Thymus (tissue), 11 donors: ENCODE data around the gene IGSF21. TPM values are rescaled to one million over a fixed set of nuclear protein-coding genes. Genes with fewer than 3 reads are reported as not detected.

ENCODE experiments used
- DNase-seq, 9 donors: peaks; one replicate each; pipeline ENCODE4 v3.0.0-alpha.2; 2013; ENCODE audit warnings: low spot score in 9 of 9, low read depth in 6 of 9, missing footprints in 1 of 9
- H3K27ac ChIP-seq, 2 donors: one replicate each; pipeline ENCODE4 v1.5.1; 2013; ENCODE audit warnings: control low read depth in 1 of 2, low read depth in 1 of 2, low read length in 1 of 2, mild to moderate bottlenecking in 1 of 2, moderate library complexity in 1 of 2
- H3K27me3 ChIP-seq, 2 donors: one replicate each; pipeline ENCODE4 v1.5.1; 2013; ENCODE audit warnings: low read length in 1 of 2; ENCODE audit not compliant: control insufficient read depth in 2 of 2, insufficient read depth in 1 of 2
- H3K36me3 ChIP-seq, 2 donors: one replicate each; pipeline ENCODE4 v1.5.1; 2013; ENCODE audit warnings: low read length in 1 of 2, mild to moderate bottlenecking in 1 of 2, moderate library complexity in 1 of 2; ENCODE audit not compliant: control insufficient read depth in 2 of 2, insufficient read depth in 2 of 2
- H3K4me1 ChIP-seq, 2 donors: one replicate each; pipeline ENCODE4 v1.5.1; 2013; ENCODE audit warnings: low read length in 2 of 2; ENCODE audit not compliant: control insufficient read depth in 2 of 2, insufficient read depth in 2 of 2
- H3K4me3 ChIP-seq, 2 donors: one replicate each; pipeline ENCODE4 v1.5.1; 2013; ENCODE audit warnings: low read length in 2 of 2, control low read depth in 1 of 2, mild to moderate bottlenecking in 1 of 2
- H3K9me3 ChIP-seq, 2 donors: one replicate each; pipeline ENCODE4 v1.5.1; 2013; ENCODE audit warnings: low read length in 1 of 2, mild to moderate bottlenecking in 1 of 2; ENCODE audit not compliant: control insufficient read depth in 2 of 2, insufficient read depth in 1 of 2
- WGBS: extraction: QIAGEN DNeasy Blood & Tissue Kit; methylation state at CpG from one replicate; pipeline ENCODE4 v1.1.7; 2013; 5-methylcytosine and 5-hydroxymethylcytosine counted together
- polyA plus RNA-seq: library from polyadenylated mRNA; stranded (reverse); fragments of 200-250 nt; gene quantifications from one replicate; pipeline ENCODE4 v1.2.3, GENCODE V29; 2013
- total RNA-seq: library from RNA; stranded (reverse); fragments of 120-200 nt; gene quantifications from one replicate; pipeline ENCODE4 v1.2.4, GENCODE V29; 2013
- donor health status: healthy.

The IGSF21 gene
- total and polyA plus RNA-seq, 2 donors = 0.85 to 2.1 TPM

- no peak for DNase-seq
- WGBS = 90% methylated on average over 6 of the region's 6 CpGs
- H3K27ac ChIP-seq = no peak overlapping the region
- H3K4me1 ChIP-seq = no peaks in the 10 kb centered on the region
- no peak overlapping the region for H3K4me3 ChIP-seq
- no peaks in the 10 kb centered on the region for H3K9me3 ChIP-seq
- no peaks in the 10 kb centered on the region for H3K27me3 ChIP-seq
- no peaks in the 10 kb centered on the region for H3K36me3 ChIP-seq
Measured at GRCh38 chr1:18134324-18135046, 26.9 kb downstream of the IGSF21 start.

DNA sequence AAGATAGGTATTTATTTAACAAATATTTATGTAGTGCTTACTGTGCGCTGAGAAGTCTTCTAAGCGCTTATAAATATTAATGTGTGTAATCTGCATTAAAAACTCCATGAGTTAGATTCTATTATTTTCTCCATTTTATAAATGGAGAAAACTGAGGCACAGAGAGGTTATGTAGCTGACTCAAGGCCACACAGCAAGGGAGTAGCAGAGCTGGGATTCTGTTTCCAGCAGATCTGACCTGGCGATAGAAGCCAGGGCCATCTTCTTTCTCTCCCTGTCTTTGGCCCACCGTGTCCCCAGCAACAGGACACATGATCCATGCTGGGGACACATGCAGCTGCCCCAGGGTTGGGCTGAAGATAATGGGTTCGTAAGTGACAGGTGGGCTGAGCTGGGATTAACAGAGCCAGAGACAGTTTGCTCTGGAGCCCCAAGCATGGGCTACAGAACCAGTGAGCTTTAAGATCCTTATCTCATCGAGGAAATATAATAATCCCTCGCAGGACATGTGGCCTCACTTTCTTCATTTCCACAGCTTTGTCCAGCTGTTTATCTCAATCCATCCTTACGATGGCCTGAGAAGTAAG lies 30.3 kb downstream of the IGSF21 start:
- Histone ChIP-seq H3K9me3 (peaks cover 0 to 1% of the 10 kb centered on the region in 2 donors), H3K27me3 (no peaks in the 10 kb centered on the region), H3K4me1 (no peaks in the 10 kb centered on the region), H3K27ac (no peak overlapping the region), H3K4me3 (no peak overlapping the region), H3K36me3 (no peaks in the 10 kb centered on the region)
- DNase-seq = no peak
- 77% methylated on average over 8 of the region's 8 CpGs for WGBS

- 71% methylated on average over 14 of the region's 14 CpGs for WGBS
- no peaks in the 10 kb centered on the region for H3K27me3 ChIP-seq
- no peak for DNase-seq
Measured at GRCh38 chr1:18139198-18139981, 31.8 kb downstream of the IGSF21 start.

GRCh38 chr1:18140411-18140810 lies 32.8 kb downstream of the IGSF21 start:
- H3K36me3 ChIP-seq = no peaks in the 10 kb centered on the region
- H3K27me3 ChIP-seq = no peaks in the 10 kb centered on the region

More at GRCh38 chr1:18139198-18139981, 31.8 kb downstream of the IGSF21 start:
- Histone ChIP-seq H3K36me3 (no peaks in the 10 kb centered on the region), H3K4me3 (no peak overlapping the region), H3K4me1 (no peaks in the 10 kb centered on the region), H3K9me3 (peaks cover 0 to 1% of the 10 kb centered on the region in 2 donors), H3K27ac (no peak overlapping the region)

GRCh38 chr1:18141661-18142060 lies 34.1 kb downstream of the IGSF21 start:
- H3K36me3 ChIP-seq = no peaks in the 10 kb centered on the region
- no peaks in the 10 kb centered on the region for H3K4me1 ChIP-seq
- WGBS = 93% methylated on average over 6 of the region's 6 CpGs
- no peaks in the 10 kb centered on the region for H3K27me3 ChIP-seq
- DNase-seq = no peak
- no peak overlapping the region for H3K27ac ChIP-seq
- peaks cover 0 to 1% of the 10 kb centered on the region in 2 donors for H3K9me3 ChIP-seq
- H3K4me3 ChIP-seq = no peak overlapping the region

More at GRCh38 chr1:18140411-18140810, 32.8 kb downstream of the IGSF21 start:
- no peak overlapping the region for H3K27ac ChIP-seq
- no peak overlapping the region for H3K4me3 ChIP-seq
- no peaks in the 10 kb centered on the region for H3K4me1 ChIP-seq
- peaks cover 0 to 1% of the 10 kb centered on the region in 2 donors for H3K9me3 ChIP-seq
- DNase-seq = no peak
- 84% methylated on average over 8 of the region's 8 CpGs for WGBS

DNA sequence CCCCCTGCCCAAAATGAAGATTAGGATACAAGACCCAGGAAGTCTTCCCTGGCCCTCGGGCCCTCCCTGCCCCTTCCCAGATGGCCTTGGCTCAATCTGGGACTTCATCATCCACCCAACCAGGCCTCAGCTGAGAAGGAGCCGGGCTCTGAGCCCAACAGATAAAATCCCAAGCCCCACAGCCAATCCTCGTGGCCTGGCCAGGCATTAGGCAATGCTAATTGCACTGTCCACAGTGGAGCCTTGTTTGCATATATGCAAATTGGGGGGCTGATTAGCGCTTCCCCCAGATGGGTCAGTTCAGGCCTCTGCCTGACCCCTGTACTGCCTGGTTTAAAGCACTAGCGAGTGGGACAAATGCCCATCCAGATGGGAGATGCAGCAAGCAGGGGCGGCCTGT lies 34.9 kb downstream of the IGSF21 start:
- WGBS = 89% methylated on average over 6 of the region's 6 CpGs
- Histone ChIP-seq H3K36me3 (no peaks in the 10 kb centered on the region), H3K4me1 (no peaks in the 10 kb centered on the region), H3K27ac (no peak overlapping the region), H3K9me3 (peaks cover 0 to 1% of the 10 kb centered on the region in 2 donors), H3K27me3 (no peaks in the 10 kb centered on the region), H3K4me3 (no peak overlapping the region)
- no peak for DNase-seq

GRCh38 chr1:18142969-18143368 lies 35.4 kb downstream of the IGSF21 start:
- Histone ChIP-seq H3K4me3 (no peak overlapping the region), H3K9me3 (peaks cover 0 to 1% of the 10 kb centered on the region in 2 donors), H3K27ac (no peak overlapping the region), H3K36me3 (no peaks in the 10 kb centered on the region), H3K4me1 (no peaks in the 10 kb centered on the region), H3K27me3 (no peaks in the 10 kb centered on the region)
- WGBS = 92% methylated on average over 8 of the region's 8 CpGs
- DNase-seq = no peak

DNA sequence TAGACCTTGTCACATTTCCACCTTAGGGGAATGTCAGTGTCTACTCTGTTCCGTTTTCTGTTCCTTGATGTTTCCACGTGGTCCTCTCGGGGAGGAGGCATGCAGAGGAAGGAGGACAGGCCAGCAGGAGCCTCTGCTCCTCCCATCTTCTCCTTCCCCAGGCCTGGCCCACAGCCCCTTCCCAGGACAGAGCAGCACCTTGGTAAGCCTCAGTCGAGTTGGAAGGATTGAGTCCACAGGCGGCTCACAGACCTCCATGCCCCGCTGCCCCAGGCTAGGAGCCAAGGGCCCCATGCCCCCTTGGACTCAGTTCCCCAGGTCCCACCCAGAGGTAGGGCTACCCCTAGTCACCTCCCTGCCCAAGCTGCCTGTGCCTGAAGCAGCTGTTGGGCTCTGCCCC lies 36.5 kb downstream of the IGSF21 start:
- Histone ChIP-seq H3K9me3 (peaks cover 0 to 1% of the 10 kb centered on the region in 2 donors), H3K4me3 (no peak overlapping the region), H3K27me3 (no peaks in the 10 kb centered on the region), H3K36me3 (no peaks in the 10 kb centered on the region), H3K27ac (no peak overlapping the region), H3K4me1 (no peaks in the 10 kb centered on the region)
- no peak for DNase-seq
- WGBS = 64% methylated on average over 6 of the region's 6 CpGs
